HG03432 (cell line): ENCODE results near the gene ANXA9.

Experiments
- ATAC-seq: cut with Tn5 transposase; IDR thresholded peaks from one replicate; pipeline ENCODE4 v1.9.1; 2021; ENCODE audit warnings: mild to moderate bottlenecking, moderate library complexity; ENCODE audit not compliant: unreplicated experiment

ANXA9 gene

DNA sequence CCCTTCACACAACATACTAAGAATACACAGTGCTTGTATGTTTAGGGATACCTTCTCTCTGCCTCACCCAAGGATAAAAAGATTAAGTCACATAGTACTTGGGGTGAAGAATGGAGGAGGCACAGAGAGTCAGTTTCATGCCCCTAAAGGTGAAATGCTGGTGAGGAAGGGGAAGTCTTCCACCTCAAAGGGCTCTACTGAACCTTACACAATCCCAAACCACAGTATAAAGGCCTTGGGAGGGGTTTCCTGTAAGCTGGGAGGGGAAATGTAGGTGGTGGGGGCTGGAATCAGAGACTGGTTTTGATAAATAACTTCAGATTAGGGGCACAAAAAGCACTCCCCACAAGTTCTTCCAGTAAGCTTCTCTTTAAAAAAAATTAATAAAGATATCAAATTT, 21.1 kb downstream of the ANXA9 start:
- no peak for ATAC-seq

DNA sequence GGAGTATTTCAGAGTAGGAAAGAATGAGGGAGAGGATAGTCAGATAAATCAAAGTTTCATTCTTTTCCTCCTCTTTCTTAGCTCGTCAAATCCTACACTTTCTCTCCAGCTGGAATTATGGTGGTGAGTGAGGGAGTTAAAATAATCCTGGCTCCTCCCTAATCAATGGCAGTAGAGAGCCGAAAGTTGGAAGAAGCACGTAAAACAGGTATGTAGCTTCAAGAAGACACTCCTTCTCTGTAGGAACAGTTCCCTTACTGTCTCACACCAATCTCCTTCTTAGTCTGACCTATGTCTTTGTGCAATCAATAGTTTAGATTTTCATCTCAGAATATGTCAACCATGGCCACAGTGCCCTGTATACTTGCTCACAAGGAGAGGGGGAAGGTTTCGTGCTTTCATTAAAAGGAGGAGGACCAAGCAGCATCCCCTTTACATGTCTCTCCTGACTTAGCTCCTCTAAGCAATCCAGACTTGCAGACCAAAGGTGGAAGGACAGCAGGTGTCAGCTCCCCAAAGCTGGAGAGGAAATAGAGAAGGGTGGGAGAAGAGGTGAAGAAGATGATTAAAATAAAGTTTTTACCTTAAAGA, 23.7 kb downstream of the ANXA9 start:
- no peak for ATAC-seq

DNA sequence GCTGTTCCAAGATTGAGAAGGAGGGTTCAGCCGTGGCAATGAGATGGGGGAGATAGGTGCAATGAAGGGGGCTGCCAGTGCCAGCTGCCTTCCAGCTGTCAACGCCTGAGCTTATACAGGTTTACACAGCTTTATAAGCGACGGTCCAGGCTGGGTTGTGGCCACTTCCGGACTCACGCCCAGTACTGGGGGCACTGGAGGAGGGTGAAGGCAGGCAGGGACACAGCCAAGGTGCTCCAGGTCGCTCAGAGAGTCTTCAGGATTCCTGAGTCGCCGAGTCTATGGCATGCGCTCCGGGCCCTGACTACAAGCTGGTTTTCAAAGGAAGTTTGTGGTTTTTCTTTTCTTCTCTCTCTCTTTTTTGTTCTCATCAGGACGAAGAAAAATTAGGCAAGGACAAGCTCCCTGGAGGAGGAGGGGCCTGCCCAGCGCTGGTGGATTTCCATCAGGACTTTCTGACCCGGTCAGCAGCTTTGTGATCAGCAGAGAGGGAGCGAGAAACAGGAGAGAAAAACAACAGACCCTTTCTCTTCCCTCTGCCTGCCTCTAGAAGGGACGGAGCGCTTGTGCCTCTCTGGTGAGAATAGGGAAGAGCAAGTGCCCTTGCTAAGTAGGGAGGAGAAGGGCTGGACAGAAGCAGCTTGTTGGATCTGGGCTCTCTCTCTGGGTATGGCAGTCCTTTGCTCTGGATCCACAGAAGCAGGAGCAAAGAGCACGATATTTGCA, 24.4 kb downstream of the ANXA9 start, which contains the start of gene MINDY1:
TSS of gene MINDY1 (minus strand) at position 576 of the 726 bp plus-strand sequence. CDS start 4,285 bp downstream, outside the sequence.
- ATAC-seq = no peak

DNA sequence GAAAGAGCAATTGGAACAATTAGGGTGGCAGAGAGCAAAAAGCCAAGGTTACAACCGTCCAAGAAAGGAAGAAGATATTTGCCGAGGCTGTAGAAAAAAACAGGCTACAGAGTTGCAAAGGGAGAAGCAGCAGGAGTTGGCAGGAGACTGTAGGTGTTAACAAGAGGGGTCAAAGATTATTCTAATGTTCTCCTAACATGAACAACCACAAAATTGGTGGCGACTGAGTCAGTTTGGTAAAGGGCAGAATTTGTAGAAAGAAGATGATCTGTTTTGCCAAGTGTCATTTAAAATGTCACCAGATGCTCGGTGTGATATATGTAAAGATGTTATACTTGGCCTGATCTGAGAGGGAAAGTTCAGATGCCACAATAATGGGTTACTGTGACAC, 25.8 kb downstream of the ANXA9 start:
- ATAC-seq = no peak

DNA sequence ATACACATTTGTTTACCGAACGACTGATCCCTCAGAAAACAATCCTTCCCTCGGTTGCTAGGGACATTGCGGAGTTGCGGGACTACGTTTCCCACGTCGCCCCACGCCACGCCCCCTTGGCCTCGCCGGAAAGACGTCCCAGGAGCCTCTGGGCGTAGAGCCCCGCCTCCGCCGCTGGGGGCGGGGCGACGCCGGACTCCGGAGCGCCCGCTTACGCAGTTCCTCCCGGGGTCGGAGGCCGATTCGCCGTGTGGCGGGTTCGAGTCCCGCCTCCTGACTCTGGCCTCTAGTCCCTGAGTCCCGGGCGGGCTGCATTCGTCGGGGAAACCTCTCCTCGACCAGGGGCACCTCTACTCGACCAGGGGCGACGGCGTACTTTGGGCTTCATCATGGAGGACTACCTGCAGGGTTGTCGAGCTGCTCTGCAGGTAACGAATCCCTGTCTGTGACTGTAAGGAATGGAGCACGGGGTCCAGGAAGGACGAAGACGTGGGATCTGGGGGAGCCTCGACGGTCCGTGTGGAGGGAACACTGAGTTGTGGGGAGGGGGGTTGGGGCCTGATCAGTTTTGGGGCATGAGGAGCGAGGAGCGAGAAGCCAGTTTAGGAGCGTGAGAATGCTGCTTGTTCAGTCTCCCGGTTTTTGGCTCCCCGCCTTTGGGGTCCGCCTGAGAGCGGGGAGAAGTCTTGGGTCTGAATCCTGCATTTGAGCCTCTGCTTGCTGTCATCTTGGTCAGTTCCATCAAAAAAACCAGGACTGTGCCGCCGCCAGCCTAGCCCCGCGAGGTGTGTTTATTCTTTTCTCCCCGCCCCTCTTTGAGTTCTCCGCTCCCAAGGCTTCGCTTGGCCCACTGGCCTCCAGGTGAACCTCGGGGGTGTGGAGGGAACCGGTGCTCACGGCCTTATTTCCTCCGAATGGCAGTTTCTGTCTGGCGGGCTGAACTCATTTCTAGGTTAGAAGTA, 26.4 kb downstream of the ANXA9 start, which contains the start of gene PRUNE1:
TSS of gene PRUNE1 (plus strand) at position 206 of the 962 bp plus-strand sequence. CDS start at position 390, 184 bp downstream.
- peak; percentile 81 for ATAC-seq

GRCh38 chr1:151009206-151009587, 27.1 kb downstream of the ANXA9 start:
- ATAC-seq = no peak

GRCh38 chr1:151009674-151010345, 27.7 kb downstream of the ANXA9 start:
- no peak for ATAC-seq

GRCh38 chr1:151010346-151010726, 28.2 kb downstream of the ANXA9 start:
- ATAC-seq = no peak

- ATAC-seq = no peak
Measured at GRCh38 chr1:151011154-151011850, 29.2 kb downstream of the ANXA9 start.

- no peak for ATAC-seq
Measured at GRCh38 chr1:151012684-151013471, 30.8 kb downstream of the ANXA9 start.

DNA sequence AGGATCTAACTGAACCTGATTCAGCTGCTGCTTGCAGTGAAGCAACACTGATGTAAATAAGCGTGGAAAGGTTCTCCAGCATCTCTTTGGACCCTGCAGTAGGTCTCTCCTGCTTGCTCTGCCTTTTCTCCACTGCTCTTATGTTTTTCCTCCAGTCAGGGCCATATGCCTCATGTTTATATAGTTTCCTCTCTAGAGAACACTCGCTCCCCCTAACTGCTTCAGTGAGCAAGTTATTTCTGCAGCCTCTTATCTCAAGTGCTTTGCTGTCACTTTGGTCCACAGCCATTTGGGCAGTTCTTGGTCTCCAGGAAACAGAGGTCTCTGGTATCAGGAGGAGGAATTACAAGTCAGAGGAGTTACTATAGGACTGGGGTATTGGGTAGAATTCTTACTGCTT, 31.4 kb downstream of the ANXA9 start:
- no peak for ATAC-seq

DNA sequence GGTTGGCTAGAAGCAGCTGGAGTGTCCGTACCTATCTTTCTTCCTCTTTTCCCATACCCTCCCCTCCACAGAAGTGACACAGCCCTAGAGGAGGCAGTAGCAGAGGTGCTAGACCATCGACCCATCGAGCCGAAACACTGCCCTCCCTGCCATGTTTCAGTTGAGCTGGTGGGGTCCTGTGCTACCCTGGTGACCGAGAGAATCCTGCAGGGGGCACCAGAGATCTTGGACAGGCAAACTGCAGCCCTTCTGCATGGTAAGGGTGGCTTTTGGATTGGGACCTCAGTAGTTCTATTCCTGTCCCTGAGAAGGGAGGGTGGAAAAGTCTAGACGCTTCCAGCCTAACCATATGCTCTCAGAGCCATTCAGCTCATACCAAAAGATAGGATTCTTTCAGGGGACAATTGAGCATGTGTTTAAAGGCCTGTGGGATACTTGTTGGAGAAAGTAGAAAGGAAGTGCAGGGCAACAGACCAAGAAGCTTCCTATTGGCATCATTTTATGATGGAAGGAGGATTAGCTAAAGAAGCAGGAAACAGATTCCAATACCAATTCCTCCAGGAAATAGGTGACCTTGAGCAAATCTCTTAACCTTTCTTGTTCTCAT, 42.6 kb downstream of the ANXA9 start:
- ATAC-seq = no peak

GRCh38 chr1:151026460-151026859, 44.4 kb downstream of the ANXA9 start:
- no peak for ATAC-seq

GRCh38 chr1:151032164-151032563, 50.1 kb downstream of the ANXA9 start:
- ATAC-seq = no peak

- no peak for ATAC-seq
Measured at GRCh38 chr1:151035167-151035566, 53.1 kb downstream of the ANXA9 start.

GRCh38 chr1:151036356-151036755, 54.3 kb downstream of the ANXA9 start, which contains the start of gene BNIPL:
BNIPL (plus strand) TSS chr1:151036586; CDS start chr1:151036726, 140 bp downstream.
- no peak for ATAC-seq

DNA sequence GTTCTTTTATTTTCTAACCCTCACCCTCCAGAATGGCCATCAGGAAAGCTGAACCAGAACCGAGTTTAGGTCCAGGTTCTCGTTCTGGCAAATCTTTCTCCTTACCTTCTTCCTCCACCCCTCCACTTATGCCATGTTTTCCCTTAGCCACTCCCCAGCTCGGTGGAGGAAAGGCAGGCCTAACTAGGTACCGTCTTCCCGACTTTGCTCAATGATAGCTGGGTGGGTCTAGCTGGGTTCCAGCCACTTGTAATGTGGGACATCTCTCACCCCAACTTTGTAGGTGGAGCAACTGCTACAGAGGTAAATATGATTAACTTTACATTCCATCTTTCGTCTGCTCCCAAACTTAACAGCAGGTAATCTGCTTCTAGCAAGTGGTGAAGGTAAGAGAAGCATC, 54.9 kb downstream of the ANXA9 start:
- ATAC-seq = no peak

GRCh38 chr1:151039521-151039920, 57.4 kb downstream of the ANXA9 start:
- no peak for ATAC-seq

DNA sequence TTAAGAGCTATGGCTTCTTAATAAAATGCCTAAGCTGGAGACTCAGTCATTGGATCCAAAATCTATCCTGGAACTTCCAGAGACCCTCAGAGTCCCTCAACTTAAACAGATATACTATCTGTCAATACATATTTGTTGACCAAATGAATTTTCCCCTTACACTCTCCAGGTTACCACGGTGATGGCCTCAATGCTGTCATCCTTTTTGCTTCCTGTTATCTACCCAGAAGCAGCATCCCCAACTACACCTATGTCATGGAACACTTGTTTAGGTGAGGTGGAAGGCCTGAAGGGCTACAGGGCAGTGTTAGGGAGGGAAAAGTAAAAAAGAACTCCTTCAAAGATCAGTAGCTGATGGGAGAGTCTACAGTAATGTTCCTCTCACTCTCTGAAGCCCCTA, 61.1 kb downstream of the ANXA9 start:
- ATAC-seq = no peak
